Transverse colon (tissue), 4 donors: ENCODE data around the gene MAN1C1.

Experiments
- CTCF ChIP-seq, 5 experiments: fragments of 200-600 bp in 3 of 5; fragments of 450-650 bp in 2 of 5; sonication (generic) in 3 of 5; IDR thresholded peaks; 1 replicate in 2 of 5; 2 replicates in 3 of 5; pipeline ENCODE4 v1.5.1; 2016 to 2017; ENCODE audit warnings: antibody characterized with exemption in 5 of 5, inconsistent platforms in 3 of 5, mild to moderate bottlenecking in 2 of 5, moderate library complexity in 1 of 5
- EP300 ChIP-seq: sonication (generic); formaldehyde crosslinking; IDR thresholded peaks from one replicate; pipeline ENCODE4 v1.6.1; 2017; ENCODE audit warnings: antibody characterized with exemption, low read depth
- POLR2A ChIP-seq: fragments of 450-650 bp; IDR thresholded peaks from one replicate; pipeline ENCODE4 v1.6.1; 2016; ENCODE audit warnings: antibody characterized with exemption, mild to moderate bottlenecking, moderate library complexity
- POLR2AphosphoS5 ChIP-seq, 3 donors: sonication (generic); formaldehyde crosslinking; IDR thresholded peaks; one replicate each; pipeline ENCODE4 v1.6.1; 2016; ENCODE audit warnings: antibody characterized with exemption in 3 of 3

GRCh38 chr1:25662061-25662460 lies 45.5 kb downstream of the MAN1C1 start:
- no peak for TF ChIP-seq POLR2A
- no peak for TF ChIP-seq CTCF (IDR thresholded peaks at IDR 0.05)
- TF ChIP-seq POLR2AphosphoS5 (IDR thresholded peaks at IDR 0.05) = no peak
- TF ChIP-seq EP300 = no peak
